IMR-90 (cell line): Measurements from ENCODE around the gene SHB. TPM values are rescaled to one million over a fixed set of nuclear protein-coding genes. Genes with fewer than 3 reads are reported as not detected.

Experiments used
- ATAC-seq: fragments of 200-7000 bp; cut with Tn5 transposase; 2 replicates; pipeline ENCODE4 v1.9.1; 2020; ENCODE audit warnings: low read depth, mild to moderate bottlenecking, moderate library complexity
- BruUV-seq: library from RNA; stranded (reverse); fragments of 400-500 nt; replicated peaks from 2 replicates; lab custom pipeline; 2021; lab: Mats Ljungman, UMichigan
- CTCF ChIA-PET: fragments of 300-600 bp; formaldehyde crosslinking; extraction: SDS; loops from one replicate; lab custom pipeline; 2021; ENCODE audit warnings: antibody characterized with exemption; lab: Yijun Ruan, JAX
- POLR2A ChIA-PET: fragments of 300-600 bp; sonication (Branson Sonifier 250); formaldehyde crosslinking; loops from one replicate; lab custom pipeline; 2022; ENCODE audit warnings: antibody characterized with exemption; ENCODE audit not compliant: unreplicated experiment; lab: Charles Lee
- DNase-seq: peaks from one replicate; pipeline ENCODE4 v3.0.0; 2013
- H2AFZ ChIP-seq: replicated peaks from 2 replicates; pipeline ENCODE3; 2013; ENCODE audit warnings: low read length, mild to moderate bottlenecking; ENCODE audit not compliant: poor library complexity
- H2AK5ac ChIP-seq: 2 replicates; pipeline ENCODE4 v1.6.1; 2013; ENCODE audit warnings: low read depth, low read length, inconsistent platforms
- H2AK9ac ChIP-seq: replicated peaks from 2 replicates; pipeline ENCODE3; 2013; ENCODE audit warnings: mild to moderate bottlenecking, low read depth, low read length, moderate library complexity; ENCODE audit not compliant: poor library complexity
- H2BK120ac ChIP-seq: 2 replicates; pipeline ENCODE4 v1.6.1; 2013; ENCODE audit warnings: low read depth, low read length, inconsistent platforms
- H2BK15ac ChIP-seq: 3 replicates; pipeline ENCODE4 v1.6.1; 2013; ENCODE audit warnings: low read depth, low read length, inconsistent platforms
- H2BK20ac ChIP-seq: 2 replicates; pipeline ENCODE4 v1.6.1; 2013; ENCODE audit warnings: low read depth, mild to moderate bottlenecking, inconsistent platforms, low read length, moderate library complexity
- H2BK5ac ChIP-seq: 2 replicates; pipeline ENCODE4 v1.6.1; 2013; ENCODE audit warnings: mild to moderate bottlenecking, low read depth, low read length, inconsistent platforms; ENCODE audit not compliant: poor library complexity, severe bottlenecking
- H3K14ac ChIP-seq: replicated peaks from 2 replicates; pipeline ENCODE4 v1.6.1; 2013; ENCODE audit warnings: low read depth, low read length, inconsistent platforms
- H3K18ac ChIP-seq: 2 replicates; pipeline ENCODE4 v1.6.1; 2013; ENCODE audit warnings: low read depth, low read length, control low read depth
- H3K23ac ChIP-seq: 2 replicates; pipeline ENCODE4 v1.6.1; 2013; ENCODE audit warnings: low read depth, low read length, inconsistent platforms
- H3K27ac ChIP-seq: 2 replicates; pipeline ENCODE4 v1.5.1; 2013; ENCODE audit warnings: mild to moderate bottlenecking, control low read depth, low read length; ENCODE audit not compliant: insufficient read depth
- H3K27me3 ChIP-seq: 2 replicates; pipeline ENCODE4 v1.6.1; 2013; ENCODE audit warnings: low read length; ENCODE audit not compliant: control insufficient read depth, insufficient read depth
- H3K36me3 ChIP-seq: 2 replicates; pipeline ENCODE4 v1.6.1; 2013; ENCODE audit warnings: low read length, mixed read lengths; ENCODE audit not compliant: control insufficient read depth, insufficient read depth
- H3K4ac ChIP-seq: 2 replicates; pipeline ENCODE4 v1.6.1; 2013; ENCODE audit warnings: low read depth, low read length, inconsistent platforms
- H3K4me1 ChIP-seq: 2 replicates; pipeline ENCODE4 v1.6.1; 2013; ENCODE audit warnings: low read length, mixed read lengths; ENCODE audit not compliant: control insufficient read depth, insufficient read depth
- H3K4me2 ChIP-seq: 2 replicates; pipeline ENCODE4 v1.6.1; 2013; ENCODE audit warnings: low read depth, mild to moderate bottlenecking, control low read depth, low read length, moderate library complexity
- H3K4me3 ChIP-seq: 2 replicates; pipeline ENCODE4 v1.5.1; 2013; ENCODE audit warnings: low read depth, mild to moderate bottlenecking, control low read depth, low read length, moderate library complexity; ENCODE audit not compliant: insufficient read depth
- H3K56ac ChIP-seq: 2 replicates; pipeline ENCODE4 v1.6.1; 2013; ENCODE audit warnings: low read length, inconsistent platforms; ENCODE audit not compliant: insufficient read depth; ENCODE audit errors: extremely low read depth
- H3K79me1 ChIP-seq, 2 experiments: 2 replicates each; pipeline ENCODE4 v1.6.1; 2013; ENCODE audit warnings: low read length in 2 of 2, inconsistent platforms in 1 of 2, low read depth in 1 of 2
- H3K9ac ChIP-seq: 2 replicates; pipeline ENCODE4 v1.6.1; 2013; ENCODE audit warnings: low read depth, low read length, control low read depth
- H3K9me1 ChIP-seq: 2 replicates; pipeline ENCODE4 v1.6.1; 2013; ENCODE audit warnings: low read length, inconsistent platforms; ENCODE audit not compliant: insufficient read depth
- H3K9me3 ChIP-seq: 2 replicates; pipeline ENCODE4 v1.6.1; 2013; ENCODE audit warnings: low read length; ENCODE audit not compliant: control insufficient read depth, insufficient read depth
- H4K20me1 ChIP-seq: 2 replicates; pipeline ENCODE4 v1.6.1; 2013; ENCODE audit warnings: low read length, inconsistent platforms; ENCODE audit not compliant: insufficient read depth
- H4K5ac ChIP-seq: 2 replicates; pipeline ENCODE4 v1.6.1; 2013; ENCODE audit warnings: mild to moderate bottlenecking, low read depth, low read length, control low read depth
- H4K8ac ChIP-seq, 2 experiments: 2 replicates each; pipeline ENCODE4 v1.6.1; 2013; ENCODE audit warnings: low read depth in 2 of 2, low read length in 2 of 2, control low read depth in 1 of 2, inconsistent platforms in 1 of 2
- H4K91ac ChIP-seq: 2 replicates; pipeline ENCODE4 v1.6.1; 2013; ENCODE audit warnings: low read depth, low read length, inconsistent platforms; ENCODE audit not compliant: insufficient read depth
- CEBPB ChIP-seq: IDR thresholded peaks from 2 replicates; pipeline ENCODE4 v1.6.1; 2012; ENCODE audit warnings: low read depth, low read length, improper control_type of control experiment
- CHD1 ChIP-seq: IDR thresholded peaks from 2 replicates; pipeline ENCODE4 v1.6.1; 2012; ENCODE audit warnings: low read depth, low read length, improper control_type of control experiment
- CTCF ChIP-seq: conservative IDR thresholded peaks from 2 replicates; pipeline ENCODE4 v1.5.1; 2012; ENCODE audit warnings: mild to moderate bottlenecking, low read depth, low read length, improper control_type of control experiment
- ELK1 ChIP-seq: fragments of 150-350 bp; IDR thresholded peaks from 2 replicates; pipeline ENCODE4 v1.6.1; 2016; ENCODE audit warnings: low read depth, mild to moderate bottlenecking, low read length, moderate library complexity, borderline replicate concordance
- FOS ChIP-seq: fragments of 150-350 bp; IDR thresholded peaks from 2 replicates; pipeline ENCODE4 v1.6.1; 2016; ENCODE audit warnings: low read depth, low read length
- MAZ ChIP-seq: IDR thresholded peaks from 2 replicates; pipeline ENCODE4 v1.6.1; 2012; ENCODE audit warnings: low read depth, mild to moderate bottlenecking, low read length, improper control_type of control experiment, moderate library complexity, borderline replicate concordance
- NFE2L2 ChIP-seq: fragments of 150-350 bp; IDR thresholded peaks from 2 replicates; pipeline ENCODE4 v1.6.1; 2016; ENCODE audit warnings: low read depth, mild to moderate bottlenecking, low read length
- POLR2A ChIP-seq: IDR thresholded peaks from 2 replicates; pipeline ENCODE4 v1.6.1; 2012; ENCODE audit warnings: mild to moderate bottlenecking, low read depth, low read length
- RAD21 ChIP-seq: IDR thresholded peaks from 2 replicates; pipeline ENCODE4 v1.6.1; 2012; ENCODE audit warnings: low read length, improper control_type of control experiment
- RCOR1 ChIP-seq: IDR thresholded peaks from 2 replicates; pipeline ENCODE4 v1.6.1; 2012; ENCODE audit warnings: mild to moderate bottlenecking, low read length, improper control_type of control experiment; ENCODE audit not compliant: insufficient replicate concordance
- USF2 ChIP-seq: fragments of 150-350 bp; IDR thresholded peaks from 2 replicates; pipeline ENCODE4 v1.6.1; 2017; ENCODE audit warnings: mild to moderate bottlenecking, antibody characterized with exemption, low read length, low read depth
- WGBS, 2 experiments: methylation state at CpG; one replicate each; pipeline versions ENCODE4 v1.1.5 to v1.1.7; 2013; ENCODE audit warnings: missing lambda C conversion rate in 2 of 2; ENCODE audit not compliant: insufficient read length in 1 of 2; ENCODE audit errors: extremely low coverage in 2 of 2; 5-methylcytosine and 5-hydroxymethylcytosine counted together
- dilution Hi-C: fragments of 300-500 bp; cut with HindIII; formaldehyde crosslinking; loops from one replicate; pipeline ENCODE4 v1.14.3; 2018; ENCODE audit warnings: low sequenced_read_pairs; ENCODE audit not compliant: unreplicated experiment
- in situ Hi-C: fragments of 300-500 bp; cut with MboI; formaldehyde crosslinking; loops from 3 replicates; pipeline ENCODE4 v1.14.3; 2019; ENCODE audit warnings: low sequenced_read_pairs, inconsistent platforms, mixed read lengths
- intact Hi-C: fragments of 100-400 bp; cut with micrococcal nuclease; formaldehyde crosslinking; loops from 2 replicates; pipeline ENCODE4 v1.10.0; 2022
- polyA plus RNA-seq, 3 experiments: library from polyadenylated mRNA; depleted of rRNA; stranded (reverse); fragments of >200 nt; gene quantifications; 2 replicates each; pipeline ENCODE4 v1.2.3, GENCODE V29; 2012; ENCODE audit warnings: low replicate concordance in 1 of 3
- total RNA-seq: library from RNA; depleted of rRNA; stranded (reverse); fragments of >200 nt; gene quantifications from 2 replicates; pipeline ENCODE4 v1.2.3, GENCODE V29; 2012

Gene SHB
- total and polyA plus RNA-seq, 2 of the 4 experiments (the other 2 are of a cell fraction) = 6.1 to 20.4 TPM

- TF ChIP-seq CHD1 = no peak
Measured at GRCh38 chr9:38018958-38019602, 49.9 kb downstream of the SHB start (continued).

GRCh38 chr9:38018241-38018957, 50.6 kb downstream of the SHB start:
- TF ChIP-seq MAZ (no peak), USF2 (no peak), ELK1 (no peak), RCOR1 (no peak), RAD21 (no peak), CEBPB (no peak), CTCF (no peak), CHD1 (no peak), FOS (no peak), POLR2A (no peak), NFE2L2 (no peak)
- ChIA-PET CTCF (interaction anchor here (1.5 to 2.6 kb wide), 2 partner anchors 8 to 45 kb away, joined by 8 to 11 read pairs; no protein-coding TSS in a partner anchor), POLR2A (no interaction called here)
- peak overlapping the region; percentile 92 for H2BK120ac ChIP-seq
- peak overlapping the region; percentile 53 for H2BK20ac ChIP-seq
- peak overlapping the region; percentile 32; the same call in 1 of the 3 replicates for H2BK15ac ChIP-seq
- peak overlapping the region; percentile 28; the same call in 1 of the 2 replicates for H3K14ac ChIP-seq
- H3K27me3 ChIP-seq = no peaks in the 10 kb centered on the region
- no peak overlapping the region for H2AFZ ChIP-seq
- H3K79me1 ChIP-seq = peaks cover 34 to 91% of the 10 kb centered on the region in 2 experiments
- peaks cover 32% of the 10 kb centered on the region for H3K9me1 ChIP-seq
- peaks cover 27% of the 10 kb centered on the region; the same call in 1 of the 2 replicates for H4K20me1 ChIP-seq
- peak overlapping the region; percentile 90 for H2AK5ac ChIP-seq
- peak overlapping the region; percentile 67; the same call in 1 of the 2 replicates for H3K56ac ChIP-seq
- intact Hi-C loops = no loop called here
- ATAC-seq (no peak; the same call in 1 of the 2 replicates), DNase-seq (no peak)
- peak overlapping the region; percentile 61 for H3K18ac ChIP-seq
- peak overlapping the region; percentile 92 for H4K91ac ChIP-seq
- no peak overlapping the region for H3K4me3 ChIP-seq
- peak overlapping the region; percentile 79 for H2BK5ac ChIP-seq
- dilution Hi-C loops = no loop called here
- BruUV-seq = no TSS peak
- WGBS, 2 experiments = no CpG with 5 or more reads among the region's 5 CpGs
- H3K4me1 ChIP-seq = peaks cover 48% of the 10 kb centered on the region
- H4K5ac ChIP-seq = peak overlapping the region; percentile 86
- peaks cover 33% of the 10 kb centered on the region for H3K36me3 ChIP-seq
- H3K23ac ChIP-seq = peak overlapping the region; percentile 84; the same call in 1 of the 2 replicates
- peak overlapping the region; percentile 58 for H3K4me2 ChIP-seq
- H4K8ac ChIP-seq = peak overlapping the region; percentile 56 to 74
- H3K27ac ChIP-seq = peak overlapping the region; percentile 90
- peak overlapping the region; percentile 30 for H2AK9ac ChIP-seq
- no peaks in the 10 kb centered on the region for H3K9me3 ChIP-seq
- peak overlapping the region; percentile 47 for H3K9ac ChIP-seq
- H3K4ac ChIP-seq = peak overlapping the region; percentile 93
- in situ Hi-C loops = no loop called here
